Uterus (tissue), 2 donors: Measurements from ENCODE around the gene IRGC.

ENCODE experiments used
- CTCF ChIP-seq, 4 experiments: fragments of 200-600 bp in 2 of 4; fragments of 450-650 bp in 2 of 4; sonication (generic) in 2 of 4; IDR thresholded peaks; one replicate each; pipeline ENCODE4 v1.5.1; 2016 to 2019; ENCODE audit warnings: antibody characterized with exemption in 4 of 4, mild to moderate bottlenecking in 2 of 4, moderate library complexity in 1 of 4
- POLR2A ChIP-seq, 2 donors: fragments of 450-650 bp; IDR thresholded peaks; one replicate each; pipeline ENCODE4 v1.6.1; 2016; ENCODE audit warnings: antibody characterized with exemption in 2 of 2, mild to moderate bottlenecking in 1 of 2, moderate library complexity in 1 of 2

- TF ChIP-seq CTCF (IDR thresholded peaks at IDR 0.05) (no peak), POLR2A (IDR thresholded peaks at IDR 0.05) (no peak)
Observed at GRCh38 chr19:43762814-43763213, 46.9 kb downstream of the IRGC start.
